HG03521 (cell line): ENCODE data around the gene NLRP3.
A peak's percentile ranks its signal among the peaks of the same experiment; 100 is the strongest.
"Not testable (repeated sequence)": the region's sequence is repeated elsewhere in the genome, so short reads cannot be mapped to it uniquely, and the experiment has no call there.

Experiments
- ATAC-seq: cut with Tn5 transposase; IDR thresholded peaks from one replicate; pipeline ENCODE4 v1.9.1; 2021; ENCODE audit warnings: mild to moderate bottlenecking, moderate library complexity; ENCODE audit not compliant: unreplicated experiment

The NLRP3 gene

DNA sequence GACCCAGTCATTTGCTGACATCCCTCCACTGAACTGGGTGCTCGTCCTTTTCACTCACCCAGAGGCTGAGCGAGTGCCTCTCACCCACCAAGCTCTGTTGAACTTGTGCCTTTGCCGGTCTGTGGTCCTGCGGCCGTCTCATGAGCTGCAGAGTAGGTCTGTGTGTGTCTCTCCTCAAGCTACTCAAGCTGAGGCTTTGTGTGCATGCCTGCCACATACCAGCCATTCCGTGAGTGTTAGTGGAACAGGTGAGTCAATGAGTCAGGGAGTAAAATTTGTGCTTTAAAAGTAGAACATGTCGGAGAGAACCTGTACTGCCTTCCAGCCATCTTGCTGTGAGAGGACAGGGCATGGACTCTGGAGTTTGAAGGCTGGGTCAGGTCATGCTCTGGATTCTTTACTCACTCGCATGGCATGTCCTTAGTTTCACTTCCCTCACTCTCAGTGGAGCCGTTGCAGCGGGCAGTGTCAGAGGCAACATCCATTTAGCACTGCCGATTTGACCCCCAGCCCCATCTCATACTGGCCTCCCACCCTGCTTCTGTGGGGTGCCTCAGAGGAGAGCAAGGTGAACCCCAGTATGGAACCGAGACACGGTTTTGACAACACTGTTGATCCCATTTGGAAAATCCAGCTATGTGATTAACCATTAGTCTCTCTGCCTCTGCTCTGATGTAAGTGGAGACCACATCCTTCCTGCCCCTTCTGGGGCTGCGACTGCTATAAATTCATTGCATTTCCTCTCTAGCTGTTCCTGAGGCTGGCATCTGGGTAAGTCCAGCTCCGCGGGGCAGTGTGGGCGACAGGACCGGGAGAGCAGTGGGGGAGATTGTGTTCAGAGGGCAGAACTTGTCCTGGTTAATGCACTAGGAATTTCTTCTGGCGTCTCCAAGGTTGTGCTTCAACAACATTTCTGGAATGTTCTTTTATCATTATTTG lies at the start of gene NLRP3:
Gene NLRP3 (plus strand): TSS at position 751 of the 939 bp plus-strand sequence. CDS start 2,628 bp downstream, outside the sequence.
- ATAC-seq = no peak

GRCh38 chr1:247366345-247366744 lies 49.6 kb upstream of the NLRP3 start:
- not testable (repeated sequence) for ATAC-seq

- no peak for ATAC-seq
These were observed 48.9 kb upstream of the NLRP3 start for GRCh38 chr1:247366926-247367645.

DNA sequence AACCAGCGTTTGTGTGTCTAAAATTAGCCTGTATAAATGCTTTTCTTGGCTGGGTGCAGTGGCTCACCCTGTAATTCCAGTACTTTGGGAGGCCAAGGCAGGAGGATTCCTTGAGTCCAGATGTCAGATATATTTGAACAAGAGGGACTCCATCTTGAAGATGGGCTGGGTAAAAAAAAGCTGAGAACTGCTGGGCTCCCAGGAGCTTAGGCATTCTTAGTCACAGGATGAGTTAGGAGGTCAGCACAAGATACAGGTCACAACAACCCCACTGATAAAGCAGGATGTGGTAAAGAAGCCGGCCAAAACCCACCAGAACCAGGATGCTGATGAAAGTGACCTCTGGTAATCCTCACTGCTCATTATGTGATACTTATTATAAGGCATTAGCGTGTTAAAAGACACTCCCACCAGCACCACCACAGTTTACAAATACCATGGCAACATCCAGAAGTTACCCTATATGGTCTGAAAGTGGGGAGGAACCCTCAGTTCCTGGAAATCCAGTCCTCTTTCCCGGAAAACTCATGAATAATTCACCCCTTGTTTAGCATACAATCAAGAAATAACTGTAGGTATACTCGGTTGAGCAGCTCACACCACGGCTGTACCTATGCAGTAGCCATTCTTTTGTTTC lies 48.1 kb upstream of the NLRP3 start:
- ATAC-seq = no peak

GRCh38 chr1:247368490-247369145 lies 47.4 kb upstream of the NLRP3 start:
- no peak for ATAC-seq

DNA sequence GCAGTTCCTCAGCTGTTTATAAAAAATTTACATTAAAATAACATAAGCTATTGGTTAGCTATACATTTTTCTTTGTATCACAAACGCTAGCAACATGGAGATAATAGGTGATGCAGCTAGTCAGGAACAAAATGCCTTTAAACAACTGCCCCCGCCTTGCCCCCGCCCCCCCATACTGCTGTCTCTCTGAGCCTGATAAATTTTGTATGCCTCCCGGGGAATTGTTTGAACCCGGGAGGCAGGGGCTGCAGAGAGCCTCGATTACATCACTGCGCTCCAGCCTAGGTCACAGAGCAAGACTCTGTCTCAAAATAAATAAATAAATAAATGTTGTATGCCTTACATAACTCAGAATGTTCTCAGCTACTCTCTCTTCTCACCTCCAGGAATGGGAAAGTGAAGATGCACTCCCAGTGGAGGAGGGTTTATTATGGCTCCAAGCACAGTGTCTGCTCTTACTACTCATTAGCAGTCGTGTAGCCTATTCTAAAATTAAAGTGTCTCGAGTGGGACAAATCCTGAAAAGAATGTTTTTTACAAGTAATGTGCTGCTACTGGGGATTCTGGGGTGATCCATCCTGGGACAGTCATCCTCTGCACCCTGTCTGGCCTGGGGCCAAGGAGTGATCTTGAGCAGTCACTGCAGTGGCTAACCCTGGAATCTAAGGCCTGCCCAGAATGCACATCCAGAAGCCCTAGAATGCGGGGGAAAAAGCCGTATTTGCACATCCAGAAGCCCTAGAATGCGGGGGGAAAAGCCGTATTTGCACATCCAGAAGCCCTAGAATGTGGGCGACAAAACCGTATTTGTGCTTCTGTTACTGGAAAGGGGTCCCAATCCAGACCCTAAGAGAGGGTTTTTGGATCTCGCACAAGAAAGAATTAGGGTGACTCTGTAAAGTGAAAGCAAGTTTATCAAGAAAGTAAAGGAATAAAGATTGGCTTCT lies 44.9 kb upstream of the NLRP3 start:
- ATAC-seq = no peak

GRCh38 chr1:247371801-247372259 lies 44.1 kb upstream of the NLRP3 start:
- no peak for ATAC-seq

- peak; percentile 54 for ATAC-seq
These were observed 42.2 kb upstream of the NLRP3 start for GRCh38 chr1:247373721-247374141.

DNA sequence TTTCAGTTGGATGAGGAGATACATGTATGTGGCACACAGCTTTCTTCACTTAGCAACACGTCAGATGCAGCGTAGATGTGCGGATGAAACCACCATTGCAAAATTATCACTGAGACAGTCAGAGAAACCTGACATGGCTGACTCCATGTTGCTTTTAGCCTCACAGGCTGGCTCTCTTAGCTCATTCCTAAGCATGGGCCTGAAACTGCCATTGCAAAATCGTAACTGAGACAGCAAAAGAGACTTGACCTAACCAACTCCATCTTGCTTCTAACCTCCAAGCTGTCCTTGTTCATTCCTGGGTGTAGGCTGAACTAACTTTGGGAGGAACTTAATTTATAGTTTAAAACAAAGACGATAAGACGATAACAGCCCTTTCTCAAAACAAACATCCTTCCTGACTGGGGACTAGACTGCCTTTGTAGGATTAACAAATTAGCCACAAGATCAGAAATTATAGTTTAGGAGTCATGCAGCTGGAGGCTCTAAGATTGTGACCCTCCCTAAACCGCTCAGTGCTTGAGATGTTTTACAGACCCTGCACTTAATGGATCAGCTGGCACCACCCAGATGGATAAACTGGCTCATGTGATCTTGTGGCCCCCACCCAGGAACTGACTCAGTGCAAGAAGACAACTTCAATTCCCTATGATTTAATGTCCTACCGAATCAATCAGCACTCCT lies 41.2 kb upstream of the NLRP3 start:
- ATAC-seq = not testable (repeated sequence)

DNA sequence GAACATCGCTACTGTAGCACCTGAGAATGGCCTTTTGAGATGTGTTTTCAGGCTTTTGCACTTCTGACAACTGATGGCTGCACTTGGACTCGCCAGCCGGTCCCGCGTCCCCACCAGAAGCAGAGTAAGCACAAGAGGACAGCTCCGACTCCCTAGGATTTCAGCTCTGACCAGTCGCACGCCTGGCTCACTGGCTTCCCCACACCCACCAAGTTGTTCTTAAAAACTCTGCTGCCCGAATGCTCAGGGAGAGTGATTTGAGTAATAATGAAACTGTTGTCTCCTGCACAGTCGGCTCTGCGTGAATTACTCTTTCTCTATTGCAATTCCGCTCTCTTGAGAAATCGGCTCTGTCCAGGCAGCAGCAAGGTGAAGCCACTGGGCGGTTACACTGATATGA lies 40.2 kb upstream of the NLRP3 start:
- ATAC-seq = no peak

- no peak for ATAC-seq
These were observed 39.3 kb upstream of the NLRP3 start for GRCh38 chr1:247376659-247377058.

GRCh38 chr1:247377656-247378055 lies 38.3 kb upstream of the NLRP3 start:
- ATAC-seq = not testable (repeated sequence)

- no peak for ATAC-seq
These were observed 37.5 kb upstream of the NLRP3 start for GRCh38 chr1:247378334-247379073.

DNA sequence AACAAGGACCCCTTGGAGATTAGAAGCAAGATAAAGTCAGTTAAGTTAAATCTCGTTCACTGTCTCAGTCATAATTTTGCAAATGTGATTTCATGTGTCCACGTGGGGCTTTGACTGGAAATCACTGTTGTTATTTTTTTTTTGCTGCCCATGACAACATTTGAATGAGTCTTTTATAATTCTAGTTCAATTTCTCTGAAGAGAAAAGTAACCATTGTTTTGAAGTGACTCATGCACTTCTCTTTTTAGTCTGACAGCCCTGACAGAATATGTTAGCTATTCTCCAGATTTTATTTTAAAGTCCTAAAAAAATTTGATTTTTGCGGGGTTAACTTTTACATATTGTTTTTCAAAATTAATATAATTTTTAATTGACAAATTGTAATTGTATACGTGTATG lies 30.7 kb upstream of the NLRP3 start:
- ATAC-seq = no peak

DNA sequence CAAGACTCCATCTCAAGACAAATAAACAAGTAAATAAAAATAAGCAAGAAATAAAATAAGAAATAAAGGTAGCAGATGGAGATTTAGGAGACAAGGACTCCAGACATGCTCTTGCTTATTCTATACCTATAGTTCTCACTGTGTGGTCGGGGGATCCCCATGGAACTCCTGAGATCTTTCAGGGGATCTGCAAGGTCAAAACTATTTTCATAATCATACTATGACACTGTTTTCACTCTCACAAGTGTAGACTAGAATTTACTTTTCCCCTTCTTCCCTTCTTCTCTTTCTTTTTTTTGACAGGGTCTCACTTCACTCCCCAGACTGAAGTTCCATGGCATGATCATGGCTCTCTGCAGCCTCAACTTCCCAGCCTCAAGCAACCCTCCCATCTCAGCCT lies 29.8 kb upstream of the NLRP3 start:
- no peak for ATAC-seq

GRCh38 chr1:247386687-247387086 lies 29.3 kb upstream of the NLRP3 start:
- ATAC-seq = no peak

DNA sequence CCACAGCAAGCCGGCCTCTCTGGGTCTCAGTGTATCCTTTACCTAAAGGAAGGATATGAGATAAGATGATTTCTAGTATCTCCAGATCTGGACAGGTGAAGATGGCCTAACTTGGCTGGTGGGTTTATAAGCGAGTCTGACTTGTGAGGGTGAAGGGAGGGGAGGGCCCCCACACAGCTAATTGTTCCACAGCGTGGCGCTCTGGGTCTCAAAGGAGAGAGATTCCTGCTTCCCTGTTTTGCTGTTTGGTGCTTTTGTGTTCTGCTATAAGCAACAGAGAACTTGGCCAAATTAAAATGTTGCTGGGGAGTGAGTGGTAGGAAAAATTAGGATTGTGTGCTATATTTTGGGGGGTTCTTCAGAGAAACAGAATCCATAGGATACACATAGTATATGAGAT lies 28.9 kb upstream of the NLRP3 start:
- no peak for ATAC-seq

DNA sequence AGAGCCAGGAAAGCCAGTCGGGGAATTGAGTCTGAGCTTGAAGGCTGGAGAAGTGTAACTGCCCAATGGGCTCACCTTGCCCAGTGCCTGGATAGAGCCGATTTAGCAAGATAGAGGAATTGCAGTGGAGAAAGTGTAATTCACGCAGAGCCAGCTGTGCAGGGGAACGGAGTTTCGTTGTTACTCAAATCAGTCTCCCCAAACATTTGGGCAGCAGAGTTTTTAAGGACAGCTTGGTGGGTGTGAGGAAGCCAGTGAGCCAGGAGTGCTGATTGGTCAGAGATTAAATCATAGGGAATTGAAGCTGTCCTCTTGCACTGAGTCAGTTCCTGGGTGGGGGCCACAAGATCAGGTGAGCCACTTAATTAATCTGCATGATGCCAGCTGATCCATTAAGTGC lies 28.4 kb upstream of the NLRP3 start:
- ATAC-seq = no peak
